ENCODE results near the gene RERE.
"Not testable (repeated sequence)": the region's sequence is repeated elsewhere in the genome, so short reads cannot be mapped to it uniquely, and the experiment has no call there.

Gene RERE

DNA sequence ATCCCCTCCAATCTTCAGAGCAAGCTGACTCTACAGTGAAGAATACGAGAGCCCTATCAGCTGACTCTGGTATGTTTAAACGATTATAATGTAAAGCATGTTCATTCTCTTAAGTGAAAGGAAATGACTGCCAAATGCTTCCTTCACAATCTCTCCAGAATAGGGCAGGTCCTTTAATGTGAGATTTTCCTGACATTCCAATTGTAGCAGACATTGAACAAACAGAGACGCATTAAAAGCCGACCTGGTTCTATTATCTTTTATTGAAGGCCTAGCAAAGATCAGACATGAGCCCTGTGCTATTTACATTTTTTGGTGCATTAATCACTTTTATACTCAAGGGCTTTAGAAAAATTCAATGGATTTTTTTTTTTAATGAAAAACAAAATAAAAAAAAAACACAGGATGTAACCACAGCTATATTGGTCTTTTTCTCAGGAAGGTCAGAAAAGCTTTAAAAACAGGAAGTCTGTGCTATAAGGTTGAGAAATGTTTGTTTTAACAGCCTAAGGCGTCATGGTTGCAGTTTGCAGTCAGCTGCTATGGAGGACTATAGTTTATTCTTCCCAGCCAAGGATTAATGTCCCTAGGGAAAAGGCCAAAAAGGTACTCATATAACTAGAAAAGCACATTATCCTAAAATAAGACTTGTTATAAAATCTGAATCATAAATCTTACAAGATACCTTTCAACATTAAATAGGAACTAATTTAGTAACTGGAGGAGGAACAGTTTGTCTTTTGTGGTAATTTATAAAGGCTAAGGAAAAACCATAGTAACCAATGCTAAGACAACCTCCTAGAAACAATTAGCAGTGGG lies 104.8 kb downstream of the RERE start:
- peaks cover 14% of the 10 kb centered on the region for H3K36me3 Mint-ChIP-seq
- H3K27ac Mint-ChIP-seq = peak overlapping the region; percentile 4
- H3K4me3 Mint-ChIP-seq = peak overlapping the region; percentile 27

DNA sequence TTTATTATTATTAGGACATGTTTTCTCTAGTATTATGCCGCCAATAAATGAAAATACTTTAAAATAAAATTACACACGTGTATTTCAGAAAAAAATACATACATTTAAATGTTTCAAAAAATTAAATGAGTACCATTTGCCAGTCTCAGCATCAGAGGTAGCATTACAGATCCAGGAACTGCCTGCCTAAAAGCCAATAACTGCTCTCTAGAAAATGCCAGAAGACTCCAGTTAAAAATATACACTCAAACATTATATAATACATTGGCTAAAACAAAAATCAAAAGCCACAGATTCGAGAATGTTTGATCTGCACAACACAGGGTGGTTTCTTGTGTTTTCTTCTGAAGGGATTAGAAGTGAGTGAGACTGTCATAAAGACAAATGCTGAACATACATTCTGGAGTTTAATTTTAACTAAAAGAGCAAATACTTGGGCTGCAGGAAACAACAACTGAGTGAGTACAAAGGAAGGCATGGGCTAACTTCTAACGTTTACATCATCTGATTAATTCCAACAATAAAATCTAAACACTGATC lies 105.5 kb downstream of the RERE start:
- Mint-ChIP-seq H3K27me3 (peaks cover 11% of the 10 kb centered on the region), H3K4me3 (peak overlapping the region; percentile 1), H3K36me3 (peaks cover 19% of the 10 kb centered on the region), H3K27ac (peak overlapping the region; percentile 4), H3K4me1 (ENCODE audit: low read depth) (peaks cover 21% of the 10 kb centered on the region), H3K9me3 (ENCODE audit: low read depth) (no peaks in the 10 kb centered on the region)

More for the DNA sequence above, 104.8 kb downstream of the RERE start:
- Mint-ChIP-seq H3K9me3 (ENCODE audit: low read depth) (no peaks in the 10 kb centered on the region), H3K27me3 (peaks cover 5% of the 10 kb centered on the region), H3K4me1 (ENCODE audit: low read depth) (peaks cover 21% of the 10 kb centered on the region)

DNA sequence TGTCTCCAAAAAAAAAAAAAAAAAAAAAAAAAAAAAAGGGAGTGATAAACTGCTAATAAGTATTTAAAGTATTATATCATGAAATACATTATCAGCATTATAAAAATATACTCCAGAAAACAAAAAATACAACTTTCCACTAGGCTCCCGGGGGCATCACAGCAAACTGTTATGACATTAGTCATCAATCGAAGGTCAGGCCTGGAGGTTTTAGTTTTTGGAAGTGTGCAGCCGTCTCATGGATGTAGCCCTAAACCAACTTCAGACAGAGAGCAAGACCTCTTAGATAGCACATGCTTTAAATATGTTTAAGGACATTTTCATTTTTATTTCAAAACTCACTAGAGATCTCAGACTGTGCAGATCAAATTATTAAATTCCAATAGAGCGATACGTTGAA lies 106.3 kb downstream of the RERE start:
- Mint-ChIP-seq H3K4me1 (ENCODE audit: low read depth) (peaks cover 21% of the 10 kb centered on the region), H3K27me3 (peaks cover 16% of the 10 kb centered on the region), H3K36me3 (peaks cover 24% of the 10 kb centered on the region), H3K4me3 (no peak overlapping the region), H3K27ac (no peak overlapping the region), H3K9me3 (ENCODE audit: low read depth) (no peaks in the 10 kb centered on the region)

DNA sequence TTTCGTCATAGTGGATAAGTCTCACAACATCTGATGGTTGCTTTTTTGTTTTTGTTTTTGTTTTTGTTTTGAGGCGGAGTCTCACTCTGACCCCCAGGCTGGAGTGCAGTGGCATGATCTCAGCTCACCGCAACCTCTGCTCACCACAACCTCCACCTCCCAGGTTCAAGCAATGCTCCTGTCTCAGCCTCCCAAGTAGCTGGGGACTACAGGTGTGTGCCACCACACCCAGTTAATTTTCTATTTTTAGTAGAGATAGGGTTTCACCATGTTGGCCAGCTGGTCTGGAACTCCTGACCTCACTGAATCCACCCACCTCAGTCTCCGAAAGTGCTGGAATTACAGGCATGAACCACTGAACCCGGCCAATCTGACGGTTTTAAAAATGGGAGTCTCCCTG lies 109.2 kb downstream of the RERE start:
- no peaks in the 10 kb centered on the region for H3K9me3 Mint-ChIP-seq (ENCODE audit: low read depth)
- peaks cover 21% of the 10 kb centered on the region for H3K4me1 Mint-ChIP-seq (ENCODE audit: low read depth)
- H3K27ac Mint-ChIP-seq = no peak overlapping the region
- no peak overlapping the region for H3K4me3 Mint-ChIP-seq
- H3K36me3 Mint-ChIP-seq = peaks cover 20% of the 10 kb centered on the region
- peaks cover 36% of the 10 kb centered on the region for H3K27me3 Mint-ChIP-seq

DNA sequence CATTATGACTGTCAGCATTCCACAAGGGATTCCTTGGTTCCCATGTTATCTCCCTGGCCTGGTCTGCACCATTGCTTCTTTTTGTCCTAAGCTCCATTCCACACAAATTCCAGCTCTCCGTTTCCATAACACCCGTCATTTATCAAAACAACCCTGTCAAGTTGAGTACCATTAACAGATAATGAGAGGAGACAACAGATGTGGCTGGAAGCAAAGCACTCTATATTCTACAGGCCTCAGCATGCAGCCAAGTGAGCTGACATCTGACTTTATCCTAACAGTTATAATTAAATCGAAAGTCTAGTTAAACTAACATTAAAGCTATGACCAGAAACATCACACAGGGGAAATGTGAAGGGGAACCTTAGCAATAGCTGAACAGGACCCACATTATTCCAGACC lies 110.4 kb downstream of the RERE start:
- H3K36me3 Mint-ChIP-seq = peaks cover 20% of the 10 kb centered on the region

DNA sequence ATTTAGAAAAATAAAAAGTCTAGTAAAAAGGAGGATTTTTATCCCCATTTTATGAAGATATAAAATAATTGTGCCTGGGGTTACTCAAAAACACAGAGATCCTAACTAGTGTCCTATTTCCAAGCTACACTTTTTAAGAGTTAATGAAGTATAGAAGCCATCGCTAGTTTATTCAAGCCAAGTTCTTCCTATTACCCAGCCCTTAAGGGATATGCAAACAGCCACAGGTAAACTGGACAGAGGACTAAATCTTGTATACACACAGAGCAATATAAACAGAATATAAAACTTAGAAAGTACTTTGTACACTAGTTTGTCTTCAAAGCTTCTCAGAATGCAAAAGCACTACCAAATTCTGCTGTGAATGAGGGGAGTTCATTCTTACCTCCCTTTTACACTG lies 111.1 kb downstream of the RERE start:
- peaks cover 20% of the 10 kb centered on the region for H3K36me3 Mint-ChIP-seq
- H3K4me1 Mint-ChIP-seq (ENCODE audit: low read depth) = peaks cover 22% of the 10 kb centered on the region
- H3K27ac Mint-ChIP-seq = no peak overlapping the region
- no peak overlapping the region for H3K4me3 Mint-ChIP-seq
- H3K27me3 Mint-ChIP-seq = peaks cover 40% of the 10 kb centered on the region
- no peaks in the 10 kb centered on the region for H3K9me3 Mint-ChIP-seq (ENCODE audit: low read depth)

More for the DNA sequence above, 110.4 kb downstream of the RERE start:
- Mint-ChIP-seq H3K27ac (no peak overlapping the region), H3K4me3 (no peak overlapping the region), H3K4me1 (ENCODE audit: low read depth) (peaks cover 19% of the 10 kb centered on the region), H3K9me3 (ENCODE audit: low read depth) (no peaks in the 10 kb centered on the region), H3K27me3 (peaks cover 40% of the 10 kb centered on the region)

DNA sequence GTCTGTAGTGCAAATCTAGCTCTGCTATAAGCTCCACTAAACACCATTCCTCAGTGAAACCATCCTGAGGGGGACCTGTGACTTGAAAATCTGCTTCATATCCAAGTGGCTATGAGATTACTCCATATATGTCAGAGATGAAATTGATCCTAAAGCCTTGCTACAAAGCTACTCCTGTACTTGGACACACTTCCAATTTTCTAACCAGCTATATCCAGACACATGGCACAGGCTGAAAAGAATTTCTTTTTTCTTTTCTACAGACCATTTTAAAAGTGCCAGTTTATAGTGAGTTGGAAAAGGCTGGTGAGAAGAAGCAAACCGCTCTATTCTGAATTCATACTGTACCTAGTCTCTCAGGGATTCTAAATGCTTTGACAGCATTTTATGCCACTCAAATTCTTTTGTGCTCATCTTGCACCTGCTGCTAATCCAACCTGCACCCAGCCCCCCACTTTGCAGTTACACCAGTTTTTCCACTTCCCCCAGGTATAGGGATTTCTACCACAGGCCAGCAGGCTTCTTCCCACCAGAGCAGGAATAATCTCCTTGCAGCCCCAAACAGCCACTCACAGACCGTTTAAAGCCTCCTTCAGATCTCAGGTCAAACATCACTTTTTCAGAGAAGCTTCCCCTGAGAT lies 112.5 kb downstream of the RERE start:
- no peak overlapping the region for H3K27ac Mint-ChIP-seq
- peaks cover 27% of the 10 kb centered on the region for H3K4me1 Mint-ChIP-seq (ENCODE audit: low read depth)
- H3K36me3 Mint-ChIP-seq = peaks cover 17% of the 10 kb centered on the region
- H3K4me3 Mint-ChIP-seq = no peak overlapping the region
- no peaks in the 10 kb centered on the region for H3K9me3 Mint-ChIP-seq (ENCODE audit: low read depth)
- H3K27me3 Mint-ChIP-seq = peaks cover 40% of the 10 kb centered on the region

DNA sequence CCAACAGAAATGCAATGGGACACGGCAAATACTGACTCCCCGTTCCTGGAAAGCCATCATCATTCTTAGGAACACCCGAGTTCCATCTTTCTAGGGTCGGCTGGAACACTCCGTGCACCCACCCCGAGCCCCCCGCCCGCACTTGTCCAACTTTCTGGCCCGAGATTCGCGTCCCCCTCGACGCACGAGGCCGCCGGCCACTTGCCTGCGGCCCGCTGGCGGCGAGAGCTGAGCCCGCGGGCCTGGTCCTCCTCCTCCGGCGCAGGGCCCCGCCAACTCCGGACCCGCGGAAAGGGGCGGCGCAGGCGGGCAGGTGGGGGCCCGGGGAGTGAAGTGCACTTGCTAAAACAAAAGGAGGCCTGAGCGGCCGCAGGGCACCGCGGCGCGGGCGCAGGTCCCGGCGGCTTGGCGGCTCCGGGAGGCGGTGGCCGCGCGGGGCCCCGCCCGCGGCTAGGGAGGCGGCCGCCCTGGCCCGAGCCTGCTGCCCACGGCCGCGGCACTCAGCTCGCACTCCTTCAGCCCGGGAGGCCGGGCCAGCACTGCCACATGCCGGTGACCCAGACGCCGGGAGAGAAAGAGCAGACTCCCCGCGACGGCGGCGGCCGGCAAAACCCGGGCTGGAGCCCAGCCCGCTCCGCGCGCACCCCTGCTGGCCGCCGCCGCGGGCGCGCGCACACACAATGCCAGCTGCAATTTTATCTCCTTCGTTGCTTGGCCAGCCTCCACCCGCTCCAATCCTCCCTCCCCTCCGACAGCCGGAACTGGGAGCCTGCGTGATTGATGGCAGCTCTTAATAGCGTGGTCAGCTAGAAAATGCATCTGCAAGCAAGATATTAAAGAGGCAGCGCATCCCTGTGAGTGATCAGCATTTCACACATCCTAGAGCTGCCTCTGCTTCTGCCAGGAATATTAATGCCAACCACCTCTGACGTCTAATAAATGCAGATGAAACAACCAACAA lies 114.3 kb downstream of the RERE start:
- Mint-ChIP-seq H3K27me3 (peaks cover 36% of the 10 kb centered on the region), H3K4me3 (peak overlapping the region; percentile 90), H3K4me1 (ENCODE audit: low read depth) (peaks cover 28% of the 10 kb centered on the region), H3K27ac (peak overlapping the region; percentile 55), H3K36me3 (peaks cover 10% of the 10 kb centered on the region), H3K9me3 (ENCODE audit: low read depth) (no peaks in the 10 kb centered on the region)

DNA sequence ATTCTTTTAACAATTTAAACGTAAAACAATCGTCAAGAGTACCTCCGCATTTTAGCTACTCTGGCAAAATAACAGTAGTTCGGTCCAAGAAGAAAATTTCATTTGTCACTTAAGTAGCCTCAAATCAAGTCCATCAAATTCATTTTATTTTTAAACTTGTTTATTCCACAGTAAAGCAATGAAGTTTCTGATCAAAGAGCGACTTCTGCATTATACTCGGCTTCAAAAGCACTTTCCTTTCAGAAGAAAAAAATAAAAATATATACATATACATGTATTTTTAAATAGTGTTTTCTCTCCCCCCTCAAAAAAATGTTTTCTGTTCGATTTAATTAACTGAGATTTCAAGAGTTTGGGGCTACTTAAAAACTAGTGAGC lies 115.0 kb downstream of the RERE start:
- peaks cover 34% of the 10 kb centered on the region for H3K27me3 Mint-ChIP-seq
- peaks cover 10% of the 10 kb centered on the region for H3K36me3 Mint-ChIP-seq
- peak overlapping the region; percentile 66 for H3K27ac Mint-ChIP-seq
- H3K4me1 Mint-ChIP-seq (ENCODE audit: low read depth) = peaks cover 28% of the 10 kb centered on the region
- H3K4me3 Mint-ChIP-seq = peak overlapping the region; percentile 76
- no peaks in the 10 kb centered on the region for H3K9me3 Mint-ChIP-seq (ENCODE audit: low read depth)

DNA sequence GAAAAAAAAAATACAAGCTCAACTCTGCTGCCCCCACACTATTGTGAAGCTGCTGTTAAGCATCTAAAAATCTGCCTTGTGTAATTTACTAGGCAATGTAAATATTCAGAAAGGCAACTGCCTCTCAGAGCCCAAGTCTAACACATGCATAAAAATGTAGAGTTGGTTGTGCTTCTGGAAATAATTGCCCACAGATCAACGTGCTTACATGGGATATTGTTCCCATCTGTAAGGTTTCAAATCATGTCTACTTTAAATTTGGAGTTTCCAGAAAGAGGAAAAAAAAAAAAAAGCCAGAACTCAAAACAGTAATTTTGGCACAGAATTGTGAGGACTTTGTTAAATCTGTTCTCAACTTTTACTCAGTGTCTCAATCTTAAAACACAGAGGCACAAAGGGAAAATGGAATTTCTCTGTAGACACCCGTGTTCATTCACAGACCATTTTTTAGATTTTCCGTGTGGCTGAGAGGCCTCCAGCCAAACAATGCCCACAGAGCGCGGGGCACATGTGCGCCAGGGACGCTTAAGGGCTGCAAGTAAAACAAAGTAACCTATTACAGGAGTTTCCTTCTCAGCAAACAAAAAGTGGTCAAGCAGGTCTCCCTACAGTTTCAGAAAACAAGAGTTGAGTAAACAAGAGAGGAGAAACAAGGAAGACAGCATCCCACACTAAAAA lies 115.5 kb downstream of the RERE start:
- peaks cover 5% of the 10 kb centered on the region for H3K36me3 Mint-ChIP-seq
- no peaks in the 10 kb centered on the region for H3K9me3 Mint-ChIP-seq (ENCODE audit: low read depth)
- peak overlapping the region; percentile 66 for H3K27ac Mint-ChIP-seq
- H3K4me3 Mint-ChIP-seq = peak overlapping the region; percentile 76
- H3K27me3 Mint-ChIP-seq = peaks cover 29% of the 10 kb centered on the region
- peaks cover 28% of the 10 kb centered on the region for H3K4me1 Mint-ChIP-seq (ENCODE audit: low read depth)

DNA sequence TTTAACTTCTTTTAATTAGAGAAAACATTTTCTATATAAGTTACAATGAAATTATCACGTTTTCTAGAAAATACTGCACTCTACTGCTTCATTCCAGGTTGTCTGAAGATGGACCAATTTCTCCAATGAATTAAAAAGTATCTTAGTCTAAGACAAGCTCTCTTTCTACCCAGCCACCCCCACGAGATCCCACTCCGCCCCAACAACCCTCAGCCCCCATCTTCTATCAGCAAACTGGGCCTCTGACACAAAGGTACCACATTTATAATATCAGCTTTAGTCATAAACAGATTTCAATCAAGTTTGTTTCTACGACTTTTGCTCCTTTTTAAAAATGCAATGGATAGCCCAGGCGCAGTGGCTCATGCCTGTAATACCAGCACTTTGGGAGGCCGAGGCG lies 117.8 kb downstream of the RERE start:
- Mint-ChIP-seq H3K4me3 (no peak overlapping the region), H3K27ac (no peak overlapping the region), H3K36me3 (no peaks in the 10 kb centered on the region), H3K27me3 (peaks cover 15% of the 10 kb centered on the region), H3K4me1 (ENCODE audit: low read depth) (peaks cover 28% of the 10 kb centered on the region), H3K9me3 (ENCODE audit: low read depth) (no peaks in the 10 kb centered on the region)

DNA sequence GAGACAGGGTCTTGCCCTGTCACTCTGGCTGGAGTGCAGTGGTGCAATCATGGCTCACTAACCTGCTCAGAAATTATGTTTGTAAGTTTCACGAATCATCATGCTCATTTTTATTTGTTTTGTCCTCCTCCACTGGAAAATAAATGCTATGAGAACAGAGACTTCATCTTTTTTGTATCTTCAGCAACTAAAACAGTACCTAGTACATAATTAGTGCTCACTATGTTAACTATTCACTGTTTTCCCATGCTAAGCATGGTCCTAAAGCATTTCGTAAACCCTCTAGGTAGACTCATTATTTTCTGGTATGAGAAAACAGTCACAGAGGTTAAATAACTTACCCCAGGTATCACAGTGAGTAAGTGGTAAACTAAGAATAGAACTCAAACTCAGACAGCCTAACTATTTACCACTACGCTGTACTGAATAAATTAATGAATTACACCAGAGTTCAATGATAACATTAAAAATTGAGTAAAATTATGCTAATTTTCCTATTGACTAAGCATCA lies 118.4 kb downstream of the RERE start:
- H3K4me3 Mint-ChIP-seq = no peak overlapping the region
- H3K27ac Mint-ChIP-seq = peak overlapping the region; percentile 11
- no peaks in the 10 kb centered on the region for H3K36me3 Mint-ChIP-seq
- no peaks in the 10 kb centered on the region for H3K9me3 Mint-ChIP-seq (ENCODE audit: low read depth)
- H3K4me1 Mint-ChIP-seq (ENCODE audit: low read depth) = peaks cover 30% of the 10 kb centered on the region
- H3K27me3 Mint-ChIP-seq = peaks cover 10% of the 10 kb centered on the region

DNA sequence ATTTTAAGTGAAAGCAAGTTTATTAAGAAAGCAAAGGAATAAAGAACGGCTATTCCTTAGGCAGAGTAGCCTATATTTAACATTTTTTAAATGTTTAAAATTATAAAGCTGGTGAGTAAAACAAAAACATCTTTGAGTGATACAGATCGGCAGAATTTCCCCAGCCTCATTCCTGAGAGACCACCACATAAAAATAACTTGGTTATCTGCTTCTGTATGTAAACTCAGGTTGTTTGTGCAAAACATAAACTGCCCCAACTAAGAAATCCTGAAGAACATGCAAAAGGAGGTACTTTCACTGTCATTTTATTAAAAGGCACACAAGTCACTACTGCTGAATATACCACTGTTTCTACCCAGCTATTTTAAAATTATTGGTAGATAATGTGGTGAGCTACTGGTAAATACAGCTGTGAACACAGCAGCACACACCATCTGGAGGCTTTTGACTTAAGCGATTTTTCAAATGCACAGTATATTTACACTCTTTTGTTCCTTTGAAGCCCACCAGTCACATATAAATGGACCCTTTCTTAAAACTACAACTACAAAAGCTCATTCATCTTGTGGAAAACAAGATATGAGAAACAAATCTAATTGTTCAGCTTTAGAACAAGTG lies 119.3 kb downstream of the RERE start:
- H3K36me3 Mint-ChIP-seq = no peaks in the 10 kb centered on the region
- H3K27ac Mint-ChIP-seq = no peak overlapping the region
- H3K4me3 Mint-ChIP-seq = no peak overlapping the region
- H3K4me1 Mint-ChIP-seq (ENCODE audit: low read depth) = peaks cover 26% of the 10 kb centered on the region
- H3K9me3 Mint-ChIP-seq (ENCODE audit: low read depth) = no peaks in the 10 kb centered on the region
- H3K27me3 Mint-ChIP-seq = peaks cover 5% of the 10 kb centered on the region

DNA sequence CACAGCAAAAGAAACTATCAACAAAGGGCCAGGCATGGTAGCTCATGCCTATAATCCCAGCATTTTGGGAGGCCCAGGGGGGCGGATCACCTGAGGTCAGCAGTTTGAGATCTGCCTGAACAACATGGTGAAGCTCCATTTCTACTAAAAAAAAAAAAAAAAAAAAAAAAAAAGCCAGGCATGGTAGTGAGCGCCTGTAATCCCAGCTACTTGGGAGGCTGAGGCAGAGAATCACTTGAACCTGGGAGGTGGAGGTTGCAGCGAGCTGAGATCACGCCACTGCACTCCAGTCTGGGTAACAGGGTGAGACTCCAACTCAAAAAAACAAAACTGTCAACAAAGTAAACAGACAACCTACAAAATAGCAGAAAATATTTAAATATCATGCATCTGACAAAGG lies 122.0 kb downstream of the RERE start:
- not testable (repeated sequence) for H3K9me3 Mint-ChIP-seq (ENCODE audit: low read depth); H3K27me3 Mint-ChIP-seq; H3K36me3 Mint-ChIP-seq; H3K4me3 Mint-ChIP-seq; H3K27ac Mint-ChIP-seq; H3K4me1 Mint-ChIP-seq (ENCODE audit: low read depth)

Data from activated naive CD8-positive, alpha-beta T cell (primary cell).